Stimulated activated memory B cell treated with anti-CD40 and anti-IgM and Interleukin-4, amounts not matched to agents 10 μg/mL and 1 μg/mL and 100 μg/mL, for 72 hours (primary cell): ENCODE results near the gene WDR5.
"Not testable (repeated sequence)": the region's sequence is repeated elsewhere in the genome, so short reads cannot be mapped to it uniquely, and the experiment has no call there.

ENCODE experiments used
- ATAC-seq: fragments of 150-1000 bp; cut with Tn5 transposase; 2 replicates; pipeline ENCODE4 v1.10.0; 2021
- H3K27ac Mint-ChIP-seq: one replicate; pipeline ENCODE4 v1.8.0; 2022; ENCODE audit warnings: mild to moderate bottlenecking, mixed read lengths
- H3K27me3 Mint-ChIP-seq: one replicate; pipeline ENCODE4 v1.8.0; 2022; ENCODE audit warnings: mixed read lengths
- H3K36me3 Mint-ChIP-seq: one replicate; pipeline ENCODE4 v1.8.0; 2022; ENCODE audit warnings: mixed read lengths
- H3K4me1 Mint-ChIP-seq: one replicate; pipeline ENCODE4 v1.8.0; 2022; ENCODE audit warnings: mixed read lengths
- H3K4me3 Mint-ChIP-seq: one replicate; pipeline ENCODE4 v1.8.0; 2022; ENCODE audit warnings: mild to moderate bottlenecking, moderate library complexity, mixed read lengths
- H3K9me3 Mint-ChIP-seq: one replicate; pipeline ENCODE4 v1.8.0; 2022; ENCODE audit warnings: mixed read lengths

WDR5 gene

DNA sequence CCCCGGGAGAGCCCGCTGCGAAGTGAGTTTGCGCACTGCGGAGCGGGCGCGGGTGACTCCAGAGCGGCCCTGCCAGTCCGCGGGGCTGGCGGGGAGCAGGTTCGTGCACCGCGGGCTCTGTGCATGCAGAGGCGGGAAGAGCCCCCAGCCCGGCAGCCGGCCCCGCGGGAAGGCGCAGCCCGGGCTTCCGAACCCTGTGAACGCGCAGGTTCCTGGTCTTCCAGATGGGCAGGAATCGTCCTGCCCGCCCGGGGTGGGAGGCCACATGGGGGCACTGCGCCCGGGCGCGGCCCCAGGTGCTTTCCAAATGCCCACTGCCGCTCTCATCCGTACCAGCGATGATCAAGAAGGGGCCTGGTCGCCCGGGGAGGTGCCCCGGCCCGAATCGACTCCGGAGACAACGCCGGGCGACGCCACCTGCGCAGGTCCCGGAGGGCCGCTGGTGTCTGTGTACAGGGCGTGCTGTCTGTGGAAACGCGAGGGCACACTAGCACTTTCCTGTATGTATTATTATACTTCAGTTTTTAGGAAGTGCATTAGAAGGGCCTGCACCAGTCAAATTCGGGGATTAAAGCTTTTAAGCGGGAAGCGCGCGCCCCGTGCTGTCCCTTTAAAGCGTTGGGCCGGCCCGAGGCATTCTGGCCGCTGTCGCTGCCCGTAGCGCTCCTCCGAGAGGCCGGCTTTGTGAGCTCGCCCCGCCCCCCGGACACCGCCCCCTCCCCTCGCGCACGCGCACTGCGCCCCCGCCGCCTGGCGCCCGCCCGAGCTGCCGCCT, at the start of gene WDR5:
TSS of gene WDR5 (plus strand) at position 740 of the 775 bp plus-strand sequence. CDS start 3,796 bp downstream, outside the sequence.
- no peaks in the 10 kb centered on the region for H3K9me3 Mint-ChIP-seq
- peak within 1 kb of the TSS; percentile 97 for H3K27ac Mint-ChIP-seq
- peak; percentile 84 for ATAC-seq
- H3K36me3 Mint-ChIP-seq: peaks cover 21% of the 10 kb centered on the region
- H3K4me1 Mint-ChIP-seq: peaks cover 48% of the 10 kb centered on the region
- peak within 1 kb of the TSS; percentile 98 for H3K4me3 Mint-ChIP-seq
- H3K27me3 Mint-ChIP-seq: no peaks in the 10 kb centered on the region

DNA sequence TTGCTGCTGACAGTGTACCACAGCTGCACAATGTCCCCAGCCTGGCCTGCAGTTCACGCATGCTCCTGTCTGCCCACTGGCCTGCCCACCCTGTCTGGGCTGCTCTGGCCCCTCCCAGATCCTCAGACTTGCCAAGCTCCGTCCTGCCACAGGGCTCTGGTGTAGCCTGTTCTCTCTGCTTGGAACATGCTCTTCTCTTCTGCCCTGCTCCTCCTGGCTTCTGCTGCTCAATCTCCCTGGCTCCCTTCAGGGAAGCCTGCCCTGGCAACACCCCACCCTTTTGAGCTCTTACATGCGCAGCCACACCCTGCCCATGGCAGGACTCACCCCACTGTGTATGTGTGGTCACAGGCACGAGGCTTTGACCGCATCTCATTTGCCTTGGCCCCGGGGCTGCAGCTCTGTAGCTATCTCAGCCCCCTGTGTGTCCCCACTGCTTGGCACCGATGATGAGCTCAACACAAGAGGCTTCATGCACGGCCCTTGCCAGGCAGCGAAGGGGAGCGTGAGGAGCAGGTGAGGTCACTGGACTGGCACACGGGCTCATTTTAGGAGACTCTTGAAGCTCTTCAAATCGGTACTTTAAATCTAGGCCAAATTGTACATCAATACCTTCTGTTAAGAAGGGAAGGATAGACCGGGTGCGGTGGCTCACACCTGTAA, 47.7 kb upstream of the WDR5 start:
- Mint-ChIP-seq H3K27me3 (peaks cover 32% of the 10 kb centered on the region), H3K9me3 (peaks cover 4% of the 10 kb centered on the region), H3K27ac (no peak overlapping the region), H3K4me3 (no peak overlapping the region), H3K36me3 (no peaks in the 10 kb centered on the region), H3K4me1 (no peaks in the 10 kb centered on the region)
- peak; percentile 8 for ATAC-seq

DNA sequence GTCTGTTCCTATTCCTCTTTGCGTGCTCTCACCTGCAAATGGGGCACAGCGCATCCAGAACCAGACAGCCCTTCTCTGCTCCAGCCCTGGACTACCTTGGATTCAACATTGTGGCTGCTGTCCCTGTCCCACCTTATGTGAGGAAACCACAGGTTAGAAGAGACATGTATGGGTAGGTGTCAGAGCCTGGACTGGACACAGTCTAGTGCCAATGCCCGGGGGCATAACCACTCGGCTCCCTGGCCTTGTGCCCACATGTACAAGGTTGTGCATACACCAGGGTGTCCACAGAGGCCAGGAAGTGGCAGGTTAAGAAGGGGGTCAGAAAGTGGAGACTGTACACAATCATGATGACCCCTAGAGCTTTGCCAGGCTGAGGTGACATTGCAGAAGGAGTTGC, 45.9 kb upstream of the WDR5 start:
- no peaks in the 10 kb centered on the region for H3K36me3 Mint-ChIP-seq
- H3K27me3 Mint-ChIP-seq: peaks cover 47% of the 10 kb centered on the region
- H3K4me1 Mint-ChIP-seq: no peaks in the 10 kb centered on the region
- no peak for ATAC-seq
- H3K27ac Mint-ChIP-seq: no peak overlapping the region
- peaks cover 4% of the 10 kb centered on the region for H3K9me3 Mint-ChIP-seq
- H3K4me3 Mint-ChIP-seq: no peak overlapping the region

DNA sequence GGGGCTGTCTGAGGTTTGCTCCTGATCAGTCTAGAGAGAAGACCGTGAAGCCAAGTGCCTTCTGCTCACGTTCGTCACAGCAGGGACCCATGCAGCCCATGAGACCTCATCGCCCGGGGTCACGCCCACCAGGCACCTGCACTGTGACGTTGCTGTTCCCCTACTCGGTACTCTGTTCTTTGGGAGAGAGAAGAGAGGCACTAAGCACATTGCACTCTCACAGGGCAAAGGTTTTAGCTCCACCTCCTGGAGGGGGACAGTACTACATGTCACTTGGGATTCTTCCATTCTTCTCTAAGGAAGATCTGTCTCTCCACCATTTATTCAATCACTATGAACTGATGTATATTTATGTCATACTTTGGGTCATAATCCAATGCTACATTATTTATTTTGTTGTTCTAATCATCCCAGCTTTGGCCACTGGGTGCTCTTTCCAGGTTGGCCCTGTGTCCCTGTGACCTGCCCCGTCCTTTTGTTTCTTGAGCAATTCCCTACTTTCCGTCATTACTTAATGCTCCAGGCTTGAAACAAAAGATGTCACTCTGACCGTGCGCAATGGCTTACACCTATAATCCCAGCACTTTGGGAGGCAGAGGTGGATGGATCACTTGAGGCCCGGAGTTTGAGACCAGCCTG, 36.6 kb upstream of the WDR5 start:
- H3K4me3 Mint-ChIP-seq: no peak overlapping the region
- H3K4me1 Mint-ChIP-seq: peaks cover 5% of the 10 kb centered on the region
- peaks cover 11% of the 10 kb centered on the region for H3K9me3 Mint-ChIP-seq
- H3K27ac Mint-ChIP-seq: no peak overlapping the region
- ATAC-seq: peak; percentile 79
- H3K27me3 Mint-ChIP-seq: peaks cover 39% of the 10 kb centered on the region
- no peaks in the 10 kb centered on the region for H3K36me3 Mint-ChIP-seq

DNA sequence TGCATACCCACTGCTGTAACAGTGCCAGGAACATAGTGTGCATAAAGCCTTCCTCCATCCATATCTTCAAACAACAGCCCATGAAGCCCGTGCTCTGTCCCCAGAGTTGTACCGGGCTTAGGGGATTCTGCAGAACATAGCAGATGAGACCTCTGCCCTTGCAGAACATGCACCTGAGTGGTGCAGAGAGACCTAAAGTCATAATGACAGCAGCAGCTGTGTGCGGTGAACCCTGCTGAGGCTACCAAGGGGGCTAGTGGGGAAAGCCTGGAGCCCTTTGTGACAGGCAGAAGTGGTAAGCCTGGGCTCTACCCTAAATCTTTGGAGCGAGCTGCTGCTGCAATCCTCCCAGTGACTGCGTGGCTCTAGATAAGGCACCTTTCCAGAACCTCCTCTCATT, 35.8 kb upstream of the WDR5 start:
- H3K27me3 Mint-ChIP-seq: peaks cover 41% of the 10 kb centered on the region
- no peak overlapping the region for H3K4me3 Mint-ChIP-seq
- peaks cover 13% of the 10 kb centered on the region for H3K9me3 Mint-ChIP-seq

DNA sequence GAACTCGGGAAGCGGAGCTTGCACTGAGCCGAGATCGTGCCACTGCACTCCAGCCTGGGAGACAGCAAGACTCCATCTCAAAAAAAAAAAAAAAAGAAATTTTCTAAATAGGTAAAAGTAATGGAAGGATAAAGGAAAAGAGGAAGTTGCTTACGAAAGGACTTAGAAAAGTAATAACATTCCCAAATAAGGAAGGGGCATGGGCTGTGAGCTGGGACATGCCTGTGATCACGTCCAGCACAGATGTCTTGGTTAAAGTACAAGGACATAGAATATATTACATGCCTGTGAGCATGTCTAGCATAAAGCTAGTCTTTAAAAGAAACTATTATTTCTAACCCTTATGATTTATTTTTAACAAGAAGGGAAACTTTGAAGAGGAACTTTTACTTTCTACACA, 34.7 kb upstream of the WDR5 start:
- not testable (repeated sequence) for H3K4me1 Mint-ChIP-seq, ATAC-seq

More for the DNA sequence above, 35.8 kb upstream of the WDR5 start:
- ATAC-seq: peak; percentile 31
- no peaks in the 10 kb centered on the region for H3K36me3 Mint-ChIP-seq
- peaks cover 5% of the 10 kb centered on the region for H3K4me1 Mint-ChIP-seq
- H3K27ac Mint-ChIP-seq: no peak overlapping the region

DNA sequence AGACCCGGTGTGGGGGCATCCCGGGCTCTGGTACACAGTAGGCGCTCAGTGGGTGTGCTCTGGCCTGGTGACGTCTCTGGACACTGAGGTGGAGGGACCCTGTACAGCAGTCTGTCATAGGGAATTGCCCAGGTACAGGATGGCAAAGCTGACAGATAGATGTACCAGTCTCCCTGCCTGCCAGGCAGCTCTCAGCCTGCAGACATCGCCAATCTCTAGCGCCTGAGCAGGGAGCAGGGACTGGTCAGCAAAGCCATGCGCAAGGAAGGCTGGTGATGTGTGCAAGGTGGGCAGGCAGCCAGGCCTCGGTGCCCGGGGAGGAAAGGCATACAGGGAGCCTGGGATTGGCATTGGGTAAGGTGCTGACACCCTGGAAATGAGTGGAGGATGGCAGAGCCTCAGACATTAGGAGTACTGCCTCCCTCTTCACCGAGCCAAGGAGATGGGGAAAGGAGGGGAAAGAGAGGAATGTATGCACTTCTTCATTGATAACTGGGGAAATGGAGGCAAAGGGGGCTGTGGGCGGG, 34.2 kb upstream of the WDR5 start:
- H3K27ac Mint-ChIP-seq: no peak overlapping the region
- no peak overlapping the region for H3K4me3 Mint-ChIP-seq
- peaks cover 13% of the 10 kb centered on the region for H3K9me3 Mint-ChIP-seq
- no peaks in the 10 kb centered on the region for H3K36me3 Mint-ChIP-seq
- H3K4me1 Mint-ChIP-seq: peaks cover 5% of the 10 kb centered on the region
- peaks cover 54% of the 10 kb centered on the region for H3K27me3 Mint-ChIP-seq
- peak; percentile 36 for ATAC-seq

More for the DNA sequence above, 34.7 kb upstream of the WDR5 start:
- H3K27ac Mint-ChIP-seq, H3K36me3 Mint-ChIP-seq, H3K4me3 Mint-ChIP-seq: not testable (repeated sequence)
- peaks cover 49% of the 10 kb centered on the region for H3K27me3 Mint-ChIP-seq
- H3K9me3 Mint-ChIP-seq: peaks cover 13% of the 10 kb centered on the region

DNA sequence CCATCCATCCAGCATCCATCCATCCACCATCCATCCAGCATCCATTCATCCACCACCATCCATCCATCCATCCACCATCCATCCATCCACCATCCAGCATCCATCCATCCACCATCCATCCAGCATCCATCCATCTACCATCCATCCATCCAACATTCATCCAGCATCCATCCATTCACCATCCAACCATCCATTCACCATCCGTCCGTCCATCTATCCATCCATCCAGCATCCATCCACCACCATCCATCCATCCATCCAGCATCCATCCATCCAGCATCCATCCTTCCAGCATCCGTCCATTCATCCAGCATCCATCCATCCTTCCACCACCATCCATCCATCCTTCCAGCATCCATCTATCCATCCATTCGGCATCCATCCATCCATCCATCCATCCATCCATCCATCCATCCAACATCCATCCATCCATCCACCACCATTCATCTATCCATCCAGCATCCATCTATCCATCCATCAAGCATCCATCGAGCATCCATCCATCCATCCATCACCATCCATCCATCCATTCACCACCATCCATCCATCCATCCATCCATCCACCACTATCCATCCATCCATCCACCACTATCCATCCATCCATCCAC, 32.4 kb upstream of the WDR5 start:
- no peak overlapping the region for H3K27ac Mint-ChIP-seq
- H3K4me1 Mint-ChIP-seq: peaks cover 5% of the 10 kb centered on the region
- H3K27me3 Mint-ChIP-seq: peaks cover 70% of the 10 kb centered on the region
- H3K9me3 Mint-ChIP-seq: peaks cover 13% of the 10 kb centered on the region
- no peak for ATAC-seq
- H3K4me3 Mint-ChIP-seq: no peak overlapping the region
- no peaks in the 10 kb centered on the region for H3K36me3 Mint-ChIP-seq

DNA sequence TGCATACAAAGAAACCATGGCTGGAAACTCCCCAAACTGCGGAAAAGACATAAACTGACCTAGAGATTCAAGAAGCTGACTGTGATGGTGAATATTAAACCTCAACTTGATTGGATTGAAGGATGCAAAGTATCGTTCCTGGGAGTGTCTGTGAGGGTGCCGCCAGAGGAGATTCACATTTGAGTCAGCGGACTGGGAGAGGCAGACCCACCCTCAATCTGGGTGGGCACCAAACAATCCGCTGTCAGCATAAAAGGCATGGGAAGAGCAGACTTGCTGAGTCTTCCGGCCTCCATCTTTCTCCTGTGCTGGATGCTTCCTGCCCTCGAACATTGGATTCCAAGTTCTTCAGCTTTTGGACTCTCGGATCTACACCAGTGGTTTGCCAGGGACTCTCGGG, 24.8 kb upstream of the WDR5 start:
- no peak overlapping the region for H3K4me3 Mint-ChIP-seq
- H3K27ac Mint-ChIP-seq: no peak overlapping the region
- H3K4me1 Mint-ChIP-seq: no peaks in the 10 kb centered on the region
- H3K36me3 Mint-ChIP-seq: no peaks in the 10 kb centered on the region
- H3K9me3 Mint-ChIP-seq: no peaks in the 10 kb centered on the region
- ATAC-seq: no peak
- peaks cover 46% of the 10 kb centered on the region for H3K27me3 Mint-ChIP-seq

DNA sequence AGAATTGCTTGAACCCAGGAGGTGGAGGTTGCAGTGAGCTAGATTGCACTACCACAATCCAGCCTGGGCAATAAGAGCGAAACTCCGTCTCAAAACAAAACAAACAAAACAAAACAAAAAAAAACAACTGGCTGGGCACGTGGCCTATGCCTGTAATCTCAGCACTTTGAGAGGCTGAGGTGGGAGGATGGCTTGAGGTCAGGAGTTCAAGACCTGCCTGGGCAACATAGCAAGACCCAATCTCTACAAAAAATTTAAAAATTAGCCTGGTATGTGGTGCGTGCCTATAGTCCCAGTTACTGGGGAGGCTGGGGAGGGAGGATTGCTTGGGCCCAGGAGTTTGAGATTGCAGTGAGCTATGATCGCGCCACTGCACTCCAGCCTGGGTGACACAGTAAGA, 23.3 kb upstream of the WDR5 start:
- Mint-ChIP-seq H3K27me3 (peaks cover 31% of the 10 kb centered on the region), H3K9me3 (no peaks in the 10 kb centered on the region), H3K27ac (no peak overlapping the region), H3K4me1 (no peaks in the 10 kb centered on the region), H3K4me3 (no peak overlapping the region), H3K36me3 (no peaks in the 10 kb centered on the region)
- ATAC-seq: no peak

DNA sequence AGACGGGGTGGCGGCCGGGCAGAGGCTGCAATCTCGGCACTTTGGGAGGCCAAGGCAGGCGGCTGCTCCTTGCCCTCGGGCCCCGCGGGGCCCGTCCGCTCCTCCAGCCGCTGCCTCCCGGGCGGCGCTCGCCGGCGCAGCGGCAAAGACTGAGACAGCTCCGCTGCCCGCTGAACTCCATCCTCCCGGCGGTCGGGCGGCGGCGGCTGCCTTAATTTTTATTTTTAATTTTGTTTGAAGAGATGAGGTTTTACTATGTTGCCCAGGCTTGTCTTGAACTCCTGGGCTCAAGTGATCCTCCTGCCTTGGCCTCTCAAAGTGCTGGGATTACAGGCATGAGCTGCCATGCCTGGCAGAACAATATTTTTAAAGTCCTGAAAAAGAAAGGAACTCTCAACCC, 16.9 kb upstream of the WDR5 start:
- not testable (repeated sequence) for H3K9me3 Mint-ChIP-seq, H3K36me3 Mint-ChIP-seq, H3K4me3 Mint-ChIP-seq, H3K27ac Mint-ChIP-seq, H3K4me1 Mint-ChIP-seq, ATAC-seq, H3K27me3 Mint-ChIP-seq

DNA sequence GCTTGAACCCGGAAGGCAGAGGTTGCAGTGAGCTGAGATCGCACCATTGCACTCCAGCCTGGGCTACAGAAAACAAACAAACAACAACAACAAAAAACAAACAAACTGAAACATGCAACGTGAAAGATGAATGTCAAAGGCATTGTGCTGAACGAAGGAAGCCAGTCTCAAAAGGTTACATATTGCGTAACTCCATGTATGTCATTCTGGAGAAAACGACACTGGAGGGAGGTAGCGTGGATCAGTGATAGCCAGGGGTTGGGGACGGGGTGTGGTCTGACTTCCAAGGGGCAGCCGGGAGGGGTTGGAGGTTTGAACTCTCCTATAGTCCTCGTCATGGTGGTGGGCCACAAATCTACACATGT, 12.1 kb upstream of the WDR5 start:
- no peak overlapping the region for H3K4me3 Mint-ChIP-seq
- no peak for ATAC-seq
- H3K27me3 Mint-ChIP-seq: peaks cover 48% of the 10 kb centered on the region
- no peaks in the 10 kb centered on the region for H3K36me3 Mint-ChIP-seq
- H3K4me1 Mint-ChIP-seq: peaks cover 18% of the 10 kb centered on the region
- H3K27ac Mint-ChIP-seq: no peak overlapping the region
- no peaks in the 10 kb centered on the region for H3K9me3 Mint-ChIP-seq

DNA sequence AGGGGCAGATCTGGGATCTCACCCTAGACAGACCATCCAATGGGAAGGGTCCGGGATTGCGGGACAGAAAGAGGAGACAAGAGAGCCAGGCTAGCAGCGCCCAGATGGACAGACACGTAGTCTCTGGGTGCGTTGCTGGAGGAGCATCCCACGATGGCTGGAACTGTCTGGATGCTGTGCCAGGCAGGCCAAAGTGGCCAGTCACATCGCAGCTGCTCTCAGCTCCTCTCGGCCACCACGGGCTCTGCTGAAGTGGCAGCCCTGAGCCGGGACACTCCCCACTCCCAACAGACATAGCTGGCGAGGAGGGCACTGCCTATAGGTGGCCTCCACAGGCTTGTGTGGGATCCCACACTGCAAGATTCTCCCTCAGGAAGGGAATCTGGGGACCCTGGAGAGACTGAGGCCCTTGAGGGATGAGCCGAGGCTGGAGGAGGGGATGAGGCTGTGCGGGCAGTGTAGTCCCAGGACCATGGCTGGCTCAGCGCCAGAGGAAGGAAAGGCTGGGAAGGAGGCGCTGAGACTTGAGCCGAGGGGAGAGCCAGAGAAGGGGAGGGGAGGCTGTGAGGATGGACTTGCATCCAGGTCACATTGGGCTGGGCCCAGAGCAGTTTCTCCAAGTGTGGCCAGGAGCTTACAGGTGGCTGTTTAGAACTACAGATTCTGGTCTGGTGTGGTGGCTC, 10.3 kb upstream of the WDR5 start:
- no peak for ATAC-seq
- H3K36me3 Mint-ChIP-seq: no peaks in the 10 kb centered on the region
- H3K4me3 Mint-ChIP-seq: no peak overlapping the region
- H3K27ac Mint-ChIP-seq: no peak overlapping the region
- peaks cover 27% of the 10 kb centered on the region for H3K4me1 Mint-ChIP-seq
- no peaks in the 10 kb centered on the region for H3K9me3 Mint-ChIP-seq
- peaks cover 59% of the 10 kb centered on the region for H3K27me3 Mint-ChIP-seq

DNA sequence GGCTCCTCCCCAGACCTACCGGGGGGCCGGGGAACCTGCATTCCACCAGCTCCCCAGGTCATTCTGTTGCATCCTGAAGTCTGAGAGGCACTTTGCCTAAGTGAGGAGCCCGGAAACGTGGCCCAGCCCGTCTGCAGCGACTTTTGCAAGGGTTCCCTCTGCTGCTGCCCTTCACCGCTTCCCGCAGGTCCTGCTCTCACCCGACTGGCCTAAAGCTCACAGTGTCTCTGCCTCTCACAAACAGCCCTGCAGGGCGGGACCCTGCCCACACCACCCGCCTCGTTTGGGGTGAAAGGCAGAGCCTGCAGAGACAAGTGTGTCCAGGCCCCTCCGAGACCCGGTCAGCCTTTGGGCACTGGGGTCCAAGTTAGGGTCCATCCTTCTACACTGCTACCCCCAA, 9.5 kb upstream of the WDR5 start:
- Mint-ChIP-seq H3K36me3 (no peaks in the 10 kb centered on the region), H3K27me3 (peaks cover 54% of the 10 kb centered on the region)
- ATAC-seq: no peak

More for the DNA sequence above, 9.5 kb upstream of the WDR5 start:
- peaks cover 27% of the 10 kb centered on the region for H3K4me1 Mint-ChIP-seq
- H3K27ac Mint-ChIP-seq: no peak overlapping the region
- no peak overlapping the region for H3K4me3 Mint-ChIP-seq
- H3K9me3 Mint-ChIP-seq: no peaks in the 10 kb centered on the region
